WTC11 (cell line): ENCODE data around the gene ADAMTS9. TPM values are rescaled to one million over a fixed set of nuclear protein-coding genes. Genes with fewer than 3 reads are reported as not detected.

ENCODE experiments used
- ATAC-seq: fragments of 200-7000 bp; cut with Tn5 transposase; 2 replicates; pipeline ENCODE4 v1.10.0; 2021; ENCODE audit warnings: mild to moderate bottlenecking, moderate library complexity
- CTCF ChIA-PET: fragments of 300-600 bp; sonication (Branson Sonifier 250); formaldehyde crosslinking; loops from one replicate; lab custom pipeline; 2021; ENCODE audit warnings: antibody characterized with exemption; lab: Charles Lee
- POLR2A ChIA-PET: fragments of 350-600 bp; sonication (Branson Sonifier 250); formaldehyde crosslinking; loops from one replicate; lab custom pipeline; 2021; ENCODE audit warnings: antibody characterized with exemption; lab: Charles Lee
- DNase-seq: peaks from one replicate; pipeline ENCODE4 v3.0.0; 2021; ENCODE audit warnings: low spot score
- H3K27ac Mint-ChIP-seq: 2 replicates; pipeline ENCODE4 v1.8.0; 2021; ENCODE audit warnings: mixed read lengths
- H3K27me3 Mint-ChIP-seq: 2 replicates; pipeline ENCODE4 v1.8.0; 2021; ENCODE audit warnings: low read depth, mild to moderate bottlenecking, moderate library complexity, mixed read lengths
- H3K36me3 Mint-ChIP-seq: 2 replicates; pipeline ENCODE4 v1.8.0; 2021; ENCODE audit warnings: mixed read lengths
- H3K4me1 Mint-ChIP-seq: 2 replicates; pipeline ENCODE4 v1.8.0; 2022; ENCODE audit warnings: mixed read lengths
- H3K4me3 Mint-ChIP-seq: 2 replicates; pipeline ENCODE4 v1.8.0; 2021; ENCODE audit warnings: mild to moderate bottlenecking, moderate library complexity, mixed read lengths
- H3K9me3 Mint-ChIP-seq: 2 replicates; pipeline ENCODE4 v1.8.0; 2021; ENCODE audit warnings: mixed read lengths
- AR ChIP-seq: fragments of 250-450 bp; sonication (Bioruptor Pico); IDR thresholded peaks from 2 replicates; pipeline ENCODE4 v1.9.0; 2021; ENCODE audit warnings: mild to moderate bottlenecking
- ATF2 ChIP-seq: sonication (generic); formaldehyde crosslinking; IDR thresholded peaks from 2 replicates; pipeline ENCODE4 v1.8.1; 2022; ENCODE audit warnings: low read depth, missing genetic modification reagents, borderline replicate concordance
- ATF3 ChIP-seq: sonication (generic); formaldehyde crosslinking; conservative IDR thresholded peaks from 2 replicates; pipeline ENCODE4 v1.8.1; 2022; ENCODE audit warnings: mild to moderate bottlenecking, missing genetic modification reagents
- FOXK1 ChIP-seq: sonication (generic); formaldehyde crosslinking; IDR thresholded peaks from 2 replicates; pipeline ENCODE4 v1.8.0; 2022; ENCODE audit warnings: mild to moderate bottlenecking, moderate library complexity, missing genetic modification reagents
- FOXP1 ChIP-seq: sonication (generic); formaldehyde crosslinking; IDR thresholded peaks from 2 replicates; pipeline ENCODE4 v1.8.0; 2022; ENCODE audit warnings: missing genetic modification reagents, mild to moderate bottlenecking, moderate library complexity, borderline replicate concordance
- HMGA2 ChIP-seq: fragments of 250-450 bp; sonication (Bioruptor Pico); IDR thresholded peaks from 2 replicates; pipeline ENCODE4 v1.4.0; 2021; ENCODE audit warnings: mild to moderate bottlenecking, moderate library complexity
- JUN ChIP-seq: sonication (generic); formaldehyde crosslinking; IDR thresholded peaks from 2 replicates; pipeline ENCODE4 v1.8.0; 2023; ENCODE audit warnings: mild to moderate bottlenecking, missing genetic modification reagents
- NFE2L1 ChIP-seq: sonication (generic); formaldehyde crosslinking; IDR thresholded peaks from 2 replicates; pipeline ENCODE4 v1.8.1; 2023; ENCODE audit warnings: missing genetic modification reagents
- NR1H2 ChIP-seq: sonication (generic); formaldehyde crosslinking; IDR thresholded peaks from 2 replicates; pipeline ENCODE4 v1.9.0; 2021; ENCODE audit warnings: mild to moderate bottlenecking, moderate library complexity, missing genetic modification reagents
- NR2C2 ChIP-seq: sonication (generic); formaldehyde crosslinking; IDR thresholded peaks from 2 replicates; pipeline ENCODE4 v1.8.0; 2022; ENCODE audit warnings: mild to moderate bottlenecking, missing genetic modification reagents
- PRRX2 ChIP-seq: fragments of 250-450 bp; sonication (Bioruptor Pico); IDR thresholded peaks from 2 replicates; pipeline ENCODE4 v1.8.0; 2021; ENCODE audit warnings: mild to moderate bottlenecking
- RELA ChIP-seq: sonication (generic); formaldehyde crosslinking; IDR thresholded peaks from 2 replicates; pipeline ENCODE4 v1.8.1; 2022; ENCODE audit warnings: missing genetic modification reagents, mild to moderate bottlenecking, borderline replicate concordance
- SMAD4 ChIP-seq: sonication (generic); formaldehyde crosslinking; IDR thresholded peaks from 2 replicates; pipeline ENCODE4 v1.8.0; 2022; ENCODE audit warnings: mild to moderate bottlenecking, missing genetic modification reagents
- TEAD1 ChIP-seq: sonication (generic); formaldehyde crosslinking; IDR thresholded peaks from 2 replicates; pipeline ENCODE4 v1.8.0; 2022; ENCODE audit warnings: mild to moderate bottlenecking, missing genetic modification reagents
- TEAD4 ChIP-seq: sonication (generic); formaldehyde crosslinking; IDR thresholded peaks from 2 replicates; pipeline ENCODE4 v1.8.0; 2022; ENCODE audit warnings: mild to moderate bottlenecking, missing genetic modification reagents
- TP53 ChIP-seq: sonication (generic); formaldehyde crosslinking; IDR thresholded peaks from 2 replicates; pipeline ENCODE4 v1.8.1; 2023; ENCODE audit warnings: mild to moderate bottlenecking, missing genetic modification reagents
- USF1 ChIP-seq: sonication (generic); formaldehyde crosslinking; IDR thresholded peaks from 2 replicates; pipeline ENCODE4 v1.8.0; 2022; ENCODE audit warnings: mild to moderate bottlenecking, missing genetic modification reagents
- ZNF425 ChIP-seq: fragments of 250-450 bp; sonication (Bioruptor Pico); conservative IDR thresholded peaks from 2 replicates; pipeline ENCODE4 v1.9.0; 2021; ENCODE audit warnings: mild to moderate bottlenecking
- total RNA-seq: library from RNA; stranded (reverse); gene quantifications from 3 replicates; pipeline ENCODE4 v1.2.3, GENCODE V29; 2021
- TF ChIP-seq, protein P1 (sequence below): fragments of 200-600 bp; IDR thresholded peaks from 2 replicates; pipeline ENCODE4 v1.8.0; 2022; ENCODE audit warnings: antibody characterized with exemption
- TF ChIP-seq, protein P2 (sequence below): fragments of 250-450 bp; sonication (Bioruptor Pico); IDR thresholded peaks from 2 replicates; pipeline ENCODE4 v1.9.0; 2021; ENCODE audit warnings: mild to moderate bottlenecking
- TF ChIP-seq, protein P3 (sequence below): sonication (generic); formaldehyde crosslinking; IDR thresholded peaks from 2 replicates; pipeline ENCODE4 v1.8.1; 2023; ENCODE audit warnings: mild to moderate bottlenecking, missing genetic modification reagents, moderate library complexity

Gene ADAMTS9
- total RNA-seq, 1 experiment from 2014 or later = 3.1 TPM

DNA sequence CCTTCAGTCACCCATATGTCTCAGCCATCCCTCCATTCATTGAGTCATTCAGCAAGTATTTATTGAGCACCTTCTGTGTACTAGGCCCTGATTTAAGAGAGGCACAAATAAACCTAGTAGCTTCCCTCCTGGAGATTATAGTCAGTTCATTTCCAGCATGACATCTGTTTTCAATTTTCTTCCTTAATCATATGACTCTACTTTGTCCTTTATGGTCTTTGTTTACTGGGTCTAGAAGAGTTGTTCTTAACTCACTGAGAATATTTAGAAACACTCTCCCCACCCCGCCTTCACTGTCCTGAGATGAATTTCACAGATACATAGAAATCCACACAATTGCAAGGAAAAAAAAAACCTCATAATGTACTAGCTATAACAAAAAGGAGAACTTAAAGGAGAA, 44.8 kb upstream of the ADAMTS9 start (continued):
- no peak for TF ChIP-seq PRRX2
- no peak for TF ChIP-seq RELA
- TF ChIP-seq NFE2L1 = no peak
- TF ChIP-seq, protein P1, sequence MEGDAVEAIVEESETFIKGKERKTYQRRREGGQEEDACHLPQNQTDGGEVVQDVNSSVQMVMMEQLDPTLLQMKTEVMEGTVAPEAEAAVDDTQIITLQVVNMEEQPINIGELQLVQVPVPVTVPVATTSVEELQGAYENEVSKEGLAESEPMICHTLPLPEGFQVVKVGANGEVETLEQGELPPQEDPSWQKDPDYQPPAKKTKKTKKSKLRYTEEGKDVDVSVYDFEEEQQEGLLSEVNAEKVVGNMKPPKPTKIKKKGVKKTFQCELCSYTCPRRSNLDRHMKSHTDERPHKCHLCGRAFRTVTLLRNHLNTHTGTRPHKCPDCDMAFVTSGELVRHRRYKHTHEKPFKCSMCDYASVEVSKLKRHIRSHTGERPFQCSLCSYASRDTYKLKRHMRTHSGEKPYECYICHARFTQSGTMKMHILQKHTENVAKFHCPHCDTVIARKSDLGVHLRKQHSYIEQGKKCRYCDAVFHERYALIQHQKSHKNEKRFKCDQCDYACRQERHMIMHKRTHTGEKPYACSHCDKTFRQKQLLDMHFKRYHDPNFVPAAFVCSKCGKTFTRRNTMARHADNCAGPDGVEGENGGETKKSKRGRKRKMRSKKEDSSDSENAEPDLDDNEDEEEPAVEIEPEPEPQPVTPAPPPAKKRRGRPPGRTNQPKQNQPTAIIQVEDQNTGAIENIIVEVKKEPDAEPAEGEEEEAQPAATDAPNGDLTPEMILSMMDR = no peak
- TF ChIP-seq AR (CRISPR knock-in tag) = no peak
- TF ChIP-seq FOXK1 (CRISPR knock-in tag) = no peak
- TF ChIP-seq, protein P2, sequence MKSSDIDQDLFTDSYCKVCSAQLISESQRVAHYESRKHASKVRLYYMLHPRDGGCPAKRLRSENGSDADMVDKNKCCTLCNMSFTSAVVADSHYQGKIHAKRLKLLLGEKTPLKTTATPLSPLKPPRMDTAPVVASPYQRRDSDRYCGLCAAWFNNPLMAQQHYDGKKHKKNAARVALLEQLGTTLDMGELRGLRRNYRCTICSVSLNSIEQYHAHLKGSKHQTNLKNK (CRISPR knock-in tag) = no peak
- TF ChIP-seq USF1 (CRISPR knock-in tag) = no peak
- TF ChIP-seq HMGA2 (CRISPR knock-in tag) = no peak
- no peak for TF ChIP-seq TP53
- no peak for TF ChIP-seq JUN
- no peak for TF ChIP-seq NR1H2 (CRISPR knock-in tag)
- no peak for TF ChIP-seq SMAD4 (CRISPR knock-in tag)

GRCh38 chr3:64730681-64731080, 42.9 kb upstream of the ADAMTS9 start:
- Mint-ChIP-seq H3K4me1 (peaks cover 9% of the 10 kb centered on the region), H3K9me3 (0 out of 2 replicates have a peak, but pooled peaks cover 6% of the 10 kb centered on the region), H3K4me3 (no peak overlapping the region), H3K36me3 (no peaks in the 10 kb centered on the region), H3K27me3 (no peaks in the 10 kb centered on the region; the same call in 1 of the 2 replicates), H3K27ac (no peak overlapping the region)
- DNase-seq = no peak
- no peak for TF ChIP-seq FOXP1
- TF ChIP-seq, protein P3, sequence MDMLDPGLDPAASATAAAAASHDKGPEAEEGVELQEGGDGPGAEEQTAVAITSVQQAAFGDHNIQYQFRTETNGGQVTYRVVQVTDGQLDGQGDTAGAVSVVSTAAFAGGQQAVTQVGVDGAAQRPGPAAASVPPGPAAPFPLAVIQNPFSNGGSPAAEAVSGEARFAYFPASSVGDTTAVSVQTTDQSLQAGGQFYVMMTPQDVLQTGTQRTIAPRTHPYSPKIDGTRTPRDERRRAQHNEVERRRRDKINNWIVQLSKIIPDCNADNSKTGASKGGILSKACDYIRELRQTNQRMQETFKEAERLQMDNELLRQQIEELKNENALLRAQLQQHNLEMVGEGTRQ (CRISPR knock-in tag) = no peak
- TF ChIP-seq NR2C2 = no peak
- no peak for TF ChIP-seq TEAD1 (CRISPR knock-in tag)
- no peak for TF ChIP-seq ZNF425 (CRISPR knock-in tag)
- TF ChIP-seq TEAD4 (CRISPR knock-in tag) = no peak
- TF ChIP-seq ATF3 (CRISPR knock-in tag) = no peak
- TF ChIP-seq ATF2 = no peak
- no peak for TF ChIP-seq SMAD4 (CRISPR knock-in tag)
- ChIA-PET POLR2A (no interaction called here), CTCF (interaction anchor here (1.4 kb wide), 1 partner anchor 198 kb away, joined by 3 read pairs; no protein-coding TSS in a partner anchor)
- no peak for ATAC-seq
